PFSK-1 (cell line): ENCODE measurements around the gene AFDN.

Experiments
- FOXP2 ChIP-seq: optimal IDR thresholded peaks from 2 replicates; pipeline ENCODE3; 2011; ENCODE audit warnings: borderline replicate concordance, control low read depth, inconsistent platforms; ENCODE audit not compliant: insufficient read depth; ENCODE audit errors: extremely low read length, extremely low read depth
- POLR2AphosphoS5 ChIP-seq: IDR thresholded peaks from 2 replicates; pipeline ENCODE4 v1.6.1; 2012; ENCODE audit warnings: low read depth, mild to moderate bottlenecking, control low read depth, low read length, moderate library complexity
- REST ChIP-seq, 2 experiments: IDR thresholded peaks; 2 replicates each; pipeline versions ENCODE4 v1.6.1 to v1.8.0; 2011 to 2012; ENCODE audit warnings: low read depth in 2 of 2, low read length in 2 of 2, control low read depth in 1 of 2, inconsistent platforms in 1 of 2, mild to moderate bottlenecking in 1 of 2, moderate library complexity in 1 of 2; ENCODE audit not compliant: insufficient read depth in 1 of 2
- SIN3A ChIP-seq: IDR thresholded peaks from 2 replicates; pipeline ENCODE4 v1.6.1; 2012; ENCODE audit warnings: mild to moderate bottlenecking, low read length, moderate library complexity, borderline replicate concordance; ENCODE audit not compliant: insufficient read depth
- TAF1 ChIP-seq: IDR thresholded peaks from 2 replicates; pipeline ENCODE4 v1.6.1; 2012; ENCODE audit warnings: low read length, control low read depth, borderline replicate concordance; ENCODE audit not compliant: insufficient read depth

AFDN gene

GRCh38 chr6:167846997-167847606 is 20.4 kb downstream of the AFDN start:
- TF ChIP-seq SIN3A = no peak
- no peak for TF ChIP-seq POLR2AphosphoS5
- TF ChIP-seq REST (IDR thresholded peaks at IDR 0.05; ENCODE audit: insufficient read depth in 1 of 2, low read depth in 2 of 2, low read length in 2 of 2) = no peak

- TF ChIP-seq SIN3A = no peak
- no peak for TF ChIP-seq FOXP2
- no peak for TF ChIP-seq TAF1
- no peak for TF ChIP-seq REST (IDR thresholded peaks at IDR 0.05; ENCODE audit: insufficient read depth in 1 of 2, low read depth in 2 of 2, low read length in 2 of 2)
- TF ChIP-seq POLR2AphosphoS5 = no peak
Observed at GRCh38 chr6:167847936-167848335, 21.2 kb downstream of the AFDN start.

- TF ChIP-seq SIN3A (no peak), TAF1 (no peak), POLR2AphosphoS5 (no peak), REST (IDR thresholded peaks at IDR 0.05; ENCODE audit: insufficient read depth in 1 of 2, low read depth in 2 of 2, low read length in 2 of 2) (no peak), FOXP2 (no peak)
Observed at GRCh38 chr6:167848783-167849182, 22.1 kb downstream of the AFDN start.

GRCh38 chr6:167849846-167850459 is 23.2 kb downstream of the AFDN start:
- TF ChIP-seq POLR2AphosphoS5 = no peak
- no peak for TF ChIP-seq SIN3A
- no peak for TF ChIP-seq FOXP2
- TF ChIP-seq REST (IDR thresholded peaks at IDR 0.05; ENCODE audit: insufficient read depth in 1 of 2, low read depth in 2 of 2, low read length in 2 of 2) = no peak
- no peak for TF ChIP-seq TAF1

- TF ChIP-seq TAF1 = no peak
- no peak for TF ChIP-seq SIN3A
- TF ChIP-seq FOXP2 = no peak
- no peak for TF ChIP-seq POLR2AphosphoS5
- no peak for TF ChIP-seq REST (IDR thresholded peaks at IDR 0.05; ENCODE audit: insufficient read depth in 1 of 2, low read depth in 2 of 2, low read length in 2 of 2)
Observed at GRCh38 chr6:167850782-167851181, 24.1 kb downstream of the AFDN start.
